Activated T-helper 17 cell treated with anti-CD3 and anti-CD28 coated beads, Interleukin-2, amount 50 U/mL, for 72 hours (primary cell): ENCODE measurements around the gene TSC2. TPM values are rescaled to one million over a fixed set of nuclear protein-coding genes. Genes with fewer than 3 reads are reported as not detected.
A peak's percentile ranks its signal among the peaks of the same experiment; 100 is the strongest.
"Not testable (repeated sequence)": the region's sequence is repeated elsewhere in the genome, so short reads cannot be mapped to it uniquely, and the experiment has no call there.

Source experiments
- ATAC-seq: fragments of 150-1000 bp; cut with Tn5 transposase; replicated peaks from 2 replicates; pipeline ENCODE4 v1.10.0; 2021; ENCODE audit warnings: mild to moderate bottlenecking, moderate library complexity
- H3K27ac Mint-ChIP-seq: one replicate; pipeline ENCODE4 v1.8.0; 2022; ENCODE audit warnings: mixed read lengths
- H3K27me3 Mint-ChIP-seq: one replicate; pipeline ENCODE4 v1.8.0; 2022; ENCODE audit warnings: mixed read lengths
- H3K36me3 Mint-ChIP-seq: one replicate; pipeline ENCODE4 v1.8.0; 2022; ENCODE audit warnings: low read depth, mild to moderate bottlenecking, mixed read lengths
- H3K4me1 Mint-ChIP-seq: one replicate; pipeline ENCODE4 v1.8.0; 2022; ENCODE audit warnings: mixed read lengths
- H3K4me3 Mint-ChIP-seq: one replicate; pipeline ENCODE4 v1.8.0; 2022; ENCODE audit warnings: mild to moderate bottlenecking, mixed read lengths
- H3K9me3 Mint-ChIP-seq: one replicate; pipeline ENCODE4 v1.8.0; 2022; ENCODE audit warnings: mixed read lengths
- total RNA-seq, 2 donors: library from RNA; stranded (reverse); gene quantifications; one replicate each; pipeline ENCODE4 v1.2.3, GENCODE V29; 2022

TSC2 gene
- total RNA-seq, 2 donors from 2014 or later: 79.3 to 83.7 TPM

GRCh38 chr16:2122934-2123683 lies 75.3 kb downstream of the TSC2 start:
- not testable (repeated sequence) for ATAC-seq, H3K27me3 Mint-ChIP-seq, H3K4me3 Mint-ChIP-seq, H3K36me3 Mint-ChIP-seq, H3K9me3 Mint-ChIP-seq, H3K27ac Mint-ChIP-seq, H3K4me1 Mint-ChIP-seq

DNA sequence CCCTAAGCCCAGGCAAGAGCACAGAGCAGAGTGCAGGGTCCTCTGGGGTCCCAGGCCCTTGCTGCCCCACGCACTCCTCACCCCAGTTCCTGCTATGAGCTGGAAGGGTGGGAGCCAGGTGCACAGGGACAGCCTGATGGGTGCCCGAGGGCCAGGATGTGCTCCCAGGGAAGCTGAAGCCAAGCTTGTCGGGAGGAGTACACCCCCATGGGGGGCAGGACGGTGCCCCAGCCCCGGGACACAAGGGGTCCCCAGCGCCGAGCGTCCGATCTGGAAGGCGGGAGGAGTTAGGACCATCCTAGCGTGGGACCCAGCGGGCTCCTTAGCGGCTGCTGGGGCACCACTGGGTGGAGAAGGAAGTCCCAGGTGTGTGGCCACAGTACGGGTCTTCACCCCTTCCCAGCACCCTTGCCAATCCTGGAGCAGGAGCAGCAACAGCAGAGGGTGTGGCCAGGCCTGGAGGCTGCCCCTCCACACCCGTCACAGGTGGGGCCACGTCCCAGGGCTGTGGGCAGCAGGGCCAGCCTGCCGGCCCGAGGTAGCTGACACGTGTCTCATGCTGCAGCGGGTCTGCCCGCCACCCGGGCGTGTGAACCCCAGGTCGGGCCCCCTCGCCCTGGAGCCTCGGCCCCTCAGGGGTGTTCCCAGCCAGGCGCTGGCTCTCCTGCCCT lies 76.1 kb downstream of the TSC2 start:
- not testable (repeated sequence) for H3K9me3 Mint-ChIP-seq, H3K4me3 Mint-ChIP-seq, H3K4me1 Mint-ChIP-seq, H3K36me3 Mint-ChIP-seq, H3K27ac Mint-ChIP-seq, ATAC-seq, H3K27me3 Mint-ChIP-seq

GRCh38 chr16:2124377-2124693 lies 76.5 kb downstream of the TSC2 start:
- not testable (repeated sequence) for H3K27ac Mint-ChIP-seq, H3K9me3 Mint-ChIP-seq, H3K4me1 Mint-ChIP-seq, H3K36me3 Mint-ChIP-seq, H3K4me3 Mint-ChIP-seq, ATAC-seq, H3K27me3 Mint-ChIP-seq

- not testable (repeated sequence) for H3K27me3 Mint-ChIP-seq, ATAC-seq, H3K9me3 Mint-ChIP-seq, H3K27ac Mint-ChIP-seq, H3K4me3 Mint-ChIP-seq, H3K4me1 Mint-ChIP-seq, H3K36me3 Mint-ChIP-seq
Measured at GRCh38 chr16:2124694-2125444, 77.1 kb downstream of the TSC2 start.

DNA sequence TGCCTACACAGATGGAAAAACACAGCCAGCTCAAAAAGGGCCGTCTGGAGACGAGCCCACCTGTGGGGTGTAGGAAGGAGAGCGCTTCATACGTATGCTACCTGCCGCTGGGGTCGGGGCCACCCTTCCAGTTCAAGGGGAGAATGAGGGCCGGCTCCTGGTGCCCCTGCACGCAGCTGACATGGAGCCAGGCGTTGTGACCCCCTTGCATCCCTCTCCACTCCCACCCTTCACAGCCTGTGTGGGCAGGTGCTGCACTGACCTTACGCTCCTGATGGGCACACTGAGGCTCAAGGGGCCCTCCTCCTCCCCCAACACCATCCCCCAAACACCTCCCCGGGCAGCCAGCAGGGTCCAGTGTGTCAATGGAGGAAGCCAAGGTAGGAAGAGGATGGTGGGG lies 77.8 kb downstream of the TSC2 start:
- not testable (repeated sequence) for H3K36me3 Mint-ChIP-seq, H3K27ac Mint-ChIP-seq, H3K27me3 Mint-ChIP-seq, H3K4me1 Mint-ChIP-seq, H3K9me3 Mint-ChIP-seq, ATAC-seq, H3K4me3 Mint-ChIP-seq

DNA sequence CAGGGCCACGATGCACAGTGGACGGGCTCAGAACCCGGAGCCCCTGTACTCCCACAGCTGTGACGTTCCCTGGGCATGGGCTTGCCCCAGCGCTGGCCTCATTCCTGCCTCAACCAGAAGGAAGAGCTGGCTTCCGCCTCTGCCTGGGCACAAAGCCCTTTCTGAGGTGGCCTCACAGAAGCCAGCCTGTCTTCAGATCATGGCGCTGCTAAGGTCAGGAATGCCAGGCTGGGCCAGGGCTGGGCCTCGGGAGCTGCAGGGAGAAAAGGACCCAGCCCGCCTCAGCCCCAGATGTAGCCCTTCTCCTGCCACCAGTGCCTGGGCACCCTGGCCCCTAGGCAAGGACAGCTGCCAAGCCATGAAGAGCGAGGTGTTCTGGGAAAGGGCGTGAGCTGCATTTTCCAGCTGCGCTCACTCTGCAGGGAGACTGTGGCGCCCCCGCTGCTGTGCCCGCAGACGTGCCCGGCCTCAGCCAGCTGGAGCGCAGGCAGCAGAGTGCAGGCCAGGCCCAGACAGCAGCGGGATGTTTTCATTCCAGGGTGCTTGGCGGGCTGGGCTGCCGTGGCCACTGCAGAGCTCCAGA lies 78.5 kb downstream of the TSC2 start:
- not testable (repeated sequence) for H3K27me3 Mint-ChIP-seq, H3K27ac Mint-ChIP-seq, H3K36me3 Mint-ChIP-seq, H3K4me3 Mint-ChIP-seq, H3K9me3 Mint-ChIP-seq, H3K4me1 Mint-ChIP-seq, ATAC-seq

DNA sequence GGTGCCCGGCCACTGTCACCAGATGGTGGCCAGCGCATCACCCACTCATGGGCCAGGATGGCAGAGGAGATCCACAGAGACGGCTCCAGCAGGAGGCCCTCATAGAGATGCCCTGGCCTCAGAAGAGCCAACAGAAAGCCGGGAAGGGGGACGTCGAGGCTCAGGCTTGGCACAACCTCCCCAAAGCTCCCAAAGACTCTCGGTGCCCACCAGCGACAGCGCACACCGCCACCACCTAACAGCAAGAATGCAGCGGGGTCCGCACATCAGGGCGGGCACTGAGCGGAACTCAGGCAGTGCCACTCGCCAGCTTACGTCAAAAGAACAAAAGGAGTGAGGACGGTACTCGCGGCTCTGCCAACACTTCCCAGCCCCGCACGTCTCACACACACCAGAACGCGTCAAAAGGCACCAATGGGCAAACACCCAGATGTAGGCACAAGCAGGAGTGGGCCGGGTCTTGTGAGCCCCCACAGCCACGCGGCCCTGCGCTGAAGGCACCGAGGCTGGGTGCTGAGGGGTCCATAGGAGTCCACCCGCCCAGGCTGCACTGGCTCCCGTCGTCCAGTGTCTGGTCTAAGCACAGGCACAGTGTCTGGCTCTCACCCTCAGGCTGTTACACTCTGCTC lies 79.3 kb downstream of the TSC2 start:
- not testable (repeated sequence) for H3K4me3 Mint-ChIP-seq, H3K36me3 Mint-ChIP-seq, ATAC-seq, H3K27ac Mint-ChIP-seq, H3K9me3 Mint-ChIP-seq, H3K4me1 Mint-ChIP-seq, H3K27me3 Mint-ChIP-seq

DNA sequence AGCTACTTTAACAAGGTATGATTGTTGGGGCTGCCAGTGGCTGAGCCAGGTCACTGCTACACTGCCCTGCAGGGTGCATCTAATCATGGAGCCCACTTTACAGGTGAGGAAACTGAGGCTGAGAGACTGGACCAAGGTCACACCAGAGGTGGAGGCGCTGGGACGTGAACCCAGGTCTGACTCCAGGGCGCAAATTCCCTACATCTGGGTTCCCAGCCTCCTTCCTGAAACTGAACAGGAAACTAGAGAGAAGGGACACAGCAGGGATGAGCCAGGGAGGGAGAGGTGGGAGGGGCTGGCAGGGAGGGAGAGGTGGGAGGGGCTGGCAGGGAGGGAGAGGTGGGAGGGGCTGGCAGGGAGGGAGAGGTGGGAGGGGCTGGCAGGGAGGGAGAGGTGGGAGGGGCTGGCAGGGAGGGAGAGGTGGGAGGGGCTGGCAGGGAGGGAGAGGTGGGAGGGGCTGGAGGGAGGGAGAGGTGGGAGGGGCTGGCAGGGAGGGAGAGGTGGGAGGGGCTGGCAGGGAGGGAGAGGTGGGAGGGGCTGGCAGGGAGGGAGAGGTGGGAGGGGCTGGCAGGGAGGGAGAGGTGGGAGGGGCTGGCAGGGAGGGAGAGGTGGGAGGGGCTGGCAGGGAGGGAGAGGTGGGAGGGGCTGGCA lies 80.0 kb downstream of the TSC2 start:
- not testable (repeated sequence) for H3K27me3 Mint-ChIP-seq, H3K9me3 Mint-ChIP-seq, H3K36me3 Mint-ChIP-seq, H3K4me1 Mint-ChIP-seq, H3K27ac Mint-ChIP-seq
- H3K4me3 Mint-ChIP-seq: peak overlapping the region; percentile 58
- ATAC-seq: peak; percentile 22

DNA sequence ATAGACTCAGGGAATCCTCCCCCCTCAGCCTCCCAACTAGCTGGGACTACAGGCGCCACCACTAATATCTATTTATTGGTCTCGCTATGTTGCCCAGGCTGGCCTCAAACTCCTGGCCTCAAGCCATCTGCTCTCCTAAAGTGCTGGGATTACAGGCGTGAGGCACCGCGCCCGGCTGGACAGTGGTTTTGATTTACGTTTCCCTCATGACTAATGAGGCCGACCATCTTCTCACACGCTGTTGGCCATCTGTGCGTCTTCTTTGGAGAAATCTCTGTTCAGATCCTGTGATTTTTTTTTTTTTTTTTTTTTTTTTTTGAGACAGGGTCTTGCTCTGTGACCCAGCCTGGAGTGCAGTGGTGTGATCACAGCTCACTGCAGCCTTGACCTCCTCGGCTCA lies 81.5 kb downstream of the TSC2 start:
- H3K36me3 Mint-ChIP-seq, H3K27me3 Mint-ChIP-seq, H3K9me3 Mint-ChIP-seq, ATAC-seq, H3K27ac Mint-ChIP-seq, H3K4me3 Mint-ChIP-seq, H3K4me1 Mint-ChIP-seq: not testable (repeated sequence)

DNA sequence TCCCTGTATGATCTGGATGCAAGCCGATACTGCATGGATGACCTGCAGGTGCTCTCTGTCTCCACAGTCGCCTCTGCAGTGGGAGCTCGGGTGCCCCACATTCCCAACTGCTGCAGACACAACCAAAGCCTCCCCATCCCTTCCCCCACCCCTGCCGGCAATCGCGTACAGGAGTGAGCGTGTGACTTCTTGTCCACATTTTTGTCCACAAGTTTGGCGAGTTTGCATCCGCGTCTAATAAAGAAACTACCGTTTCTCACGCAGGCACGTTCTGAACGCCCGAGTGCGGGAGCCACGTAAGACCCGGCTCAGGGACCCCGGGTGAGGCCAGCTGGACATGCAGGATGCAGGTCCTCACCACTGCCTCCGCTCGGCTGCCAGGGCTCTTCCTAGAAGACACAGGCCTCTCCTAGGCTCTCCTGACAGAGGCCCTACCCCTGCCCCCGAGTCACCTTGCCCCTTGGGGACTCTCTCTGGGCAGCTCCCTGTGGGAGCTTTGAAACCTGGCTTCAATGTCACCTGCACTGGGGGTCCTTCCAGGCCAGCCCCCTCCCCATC lies 82.2 kb downstream of the TSC2 start:
- H3K9me3 Mint-ChIP-seq, H3K4me3 Mint-ChIP-seq, H3K27ac Mint-ChIP-seq, ATAC-seq, H3K4me1 Mint-ChIP-seq, H3K27me3 Mint-ChIP-seq, H3K36me3 Mint-ChIP-seq: not testable (repeated sequence)

- not testable (repeated sequence) for H3K4me3 Mint-ChIP-seq, H3K4me1 Mint-ChIP-seq, H3K36me3 Mint-ChIP-seq, H3K27ac Mint-ChIP-seq, H3K9me3 Mint-ChIP-seq, H3K27me3 Mint-ChIP-seq, ATAC-seq
Measured at GRCh38 chr16:2133797-2134196, 86.0 kb downstream of the TSC2 start.

DNA sequence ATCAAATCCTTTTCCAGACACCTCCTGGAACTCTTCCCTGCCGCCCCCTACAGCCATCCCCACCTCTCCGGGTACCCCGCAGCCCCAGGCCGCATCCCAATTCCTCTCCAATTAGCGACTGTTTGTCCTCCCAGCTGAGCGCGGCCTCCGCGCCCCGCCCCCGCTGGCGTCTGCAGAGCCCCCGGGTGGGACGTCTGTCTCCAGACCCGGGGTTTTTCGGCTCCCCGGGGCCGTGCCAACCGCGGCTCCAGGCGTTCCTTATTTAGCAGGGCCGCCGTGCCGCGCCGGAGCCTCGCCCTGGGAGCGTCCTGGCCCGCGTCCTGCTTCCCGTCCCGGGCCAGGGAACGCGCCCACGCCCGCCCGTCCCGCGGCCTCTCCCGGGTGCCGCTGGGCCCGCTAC lies 87.3 kb downstream of the TSC2 start:
- H3K9me3 Mint-ChIP-seq, H3K36me3 Mint-ChIP-seq, H3K27me3 Mint-ChIP-seq, ATAC-seq, H3K4me1 Mint-ChIP-seq, H3K27ac Mint-ChIP-seq: not testable (repeated sequence)
- peak overlapping the region; percentile 57 for H3K4me3 Mint-ChIP-seq

DNA sequence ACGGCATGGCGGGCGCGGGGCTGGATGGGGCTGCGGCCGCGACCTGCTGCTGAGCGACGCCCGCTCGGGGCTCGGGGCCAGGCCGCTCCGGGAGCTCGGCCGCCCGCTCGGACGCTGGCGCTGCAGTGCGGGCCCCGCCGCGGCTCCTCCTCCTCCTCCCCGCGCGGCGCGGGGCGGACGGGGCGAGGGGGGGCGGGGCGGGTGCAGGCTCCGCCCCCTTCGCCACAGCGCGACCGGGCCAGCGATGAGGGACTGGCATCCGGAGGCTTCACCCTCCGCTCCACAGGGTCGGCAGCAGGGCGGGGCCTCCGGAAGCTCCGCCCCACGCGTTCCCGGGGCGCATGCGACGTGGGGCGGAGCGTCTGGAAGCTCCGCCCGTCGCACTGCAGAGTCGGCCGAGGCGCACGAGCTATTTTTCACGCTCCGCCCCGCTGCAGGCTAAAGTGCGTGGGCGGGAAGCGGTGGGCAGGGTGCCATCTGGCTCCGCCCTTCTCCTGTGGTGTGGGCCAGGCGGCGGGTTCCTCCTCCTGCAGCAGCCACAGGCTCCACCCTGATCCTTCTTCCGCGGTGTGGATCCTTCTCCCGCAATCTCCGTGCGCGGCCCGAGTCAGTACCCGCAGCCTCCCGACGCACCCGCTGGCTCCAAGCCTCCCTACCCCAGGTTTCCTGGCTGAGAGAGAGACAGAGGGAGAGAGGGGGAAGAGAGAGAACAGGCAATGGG lies 88.1 kb downstream of the TSC2 start, which contains the start of gene PKD1:
Gene PKD1 (minus strand): TSS at position 129 of the 721 bp plus-strand sequence. CDS start 209 bp downstream, outside the sequence.
- not testable (repeated sequence) for H3K9me3 Mint-ChIP-seq, H3K36me3 Mint-ChIP-seq, H3K4me1 Mint-ChIP-seq, H3K27me3 Mint-ChIP-seq
- H3K27ac Mint-ChIP-seq: peak within 1 kb of the TSS; percentile 89
- peak; percentile 91 for ATAC-seq
- peak within 1 kb of the TSS; percentile 93 for H3K4me3 Mint-ChIP-seq
